AG09309 (cell line): ENCODE data around the gene RICTOR.

Source experiments
- DNase-seq: peaks from one replicate; pipeline ENCODE4 v3.0.0-alpha.2; 2010; ENCODE audit warnings: low read depth
- H3K4me3 ChIP-seq: 2 replicates; pipeline ENCODE4 v1.5.1; 2011; ENCODE audit warnings: mild to moderate bottlenecking, low read depth, low read length, moderate library complexity; ENCODE audit not compliant: control insufficient read depth
- CTCF ChIP-seq: IDR thresholded peaks from 2 replicates; pipeline ENCODE4 v1.5.1; 2011; ENCODE audit warnings: mild to moderate bottlenecking, low read depth, low read length, inconsistent platforms; ENCODE audit not compliant: insufficient read depth, control insufficient read depth; ENCODE audit errors: missing control alignments

Gene RICTOR

GRCh38 chr5:39073767-39074016 lies 507 bp downstream of the RICTOR start:
- no peak for TF ChIP-seq CTCF
- no peak for DNase-seq
- H3K4me3 ChIP-seq: peak overlapping the region; percentile 83

GRCh38 chr5:39072925-39073766 lies 1.1 kb downstream of the RICTOR start:
- DNase-seq: no peak
- peak overlapping the region; percentile 83 for H3K4me3 ChIP-seq
- TF ChIP-seq CTCF: no peak

GRCh38 chr5:39068099-39068498 lies 6.1 kb downstream of the RICTOR start:
- H3K4me3 ChIP-seq: no peak overlapping the region
- TF ChIP-seq CTCF: no peak
- no peak for DNase-seq

- H3K4me3 ChIP-seq: no peak overlapping the region
- no peak for TF ChIP-seq CTCF
- no peak for DNase-seq
Measured at GRCh38 chr5:39064450-39064849, 9.7 kb downstream of the RICTOR start.

DNA sequence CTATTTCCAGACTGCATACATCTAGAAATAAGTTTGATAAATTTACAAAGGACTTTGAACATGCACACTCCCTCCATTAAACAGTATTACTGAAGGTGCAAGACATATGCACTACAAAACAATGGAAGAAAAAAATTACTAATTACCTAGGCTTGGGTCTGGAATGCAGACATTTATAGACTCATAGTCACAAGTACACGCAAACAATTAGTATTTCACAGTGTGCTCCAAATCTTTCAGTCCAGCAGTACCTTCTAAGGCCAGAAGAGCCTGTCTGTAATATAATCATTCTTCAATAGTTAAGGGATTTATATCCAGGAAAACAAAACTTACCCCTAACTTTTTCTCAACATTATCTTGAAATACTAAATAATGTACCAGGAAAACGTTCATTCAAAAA lies 11.2 kb downstream of the RICTOR start:
- no peak for TF ChIP-seq CTCF

GRCh38 chr5:39062530-39062929 lies 11.7 kb downstream of the RICTOR start:
- TF ChIP-seq CTCF: no peak
- DNase-seq: no peak
- H3K4me3 ChIP-seq: no peak overlapping the region

More for the DNA sequence above, 11.2 kb downstream of the RICTOR start:
- DNase-seq: no peak
- no peak overlapping the region for H3K4me3 ChIP-seq
